IMR-90 (cell line): ENCODE measurements around the gene RMI2.

Experiments used
- CHD1 ChIP-seq: IDR thresholded peaks from 2 replicates; pipeline ENCODE4 v1.6.1; 2012; ENCODE audit warnings: low read depth, low read length, improper control_type of control experiment
- FOS ChIP-seq: fragments of 150-350 bp; IDR thresholded peaks from 2 replicates; pipeline ENCODE4 v1.6.1; 2016; ENCODE audit warnings: low read depth, low read length
- MAFK ChIP-seq: IDR thresholded peaks from 2 replicates; pipeline ENCODE4 v1.6.1; 2012; ENCODE audit warnings: low read depth, low read length, improper control_type of control experiment
- MXI1 ChIP-seq: IDR thresholded peaks from 2 replicates; pipeline ENCODE4 v1.6.1; 2012; ENCODE audit warnings: low read depth, mild to moderate bottlenecking, low read length, moderate library complexity, borderline replicate concordance
- POLR2A ChIP-seq: IDR thresholded peaks from 2 replicates; pipeline ENCODE4 v1.6.1; 2012; ENCODE audit warnings: mild to moderate bottlenecking, low read depth, low read length
- RCOR1 ChIP-seq: IDR thresholded peaks from 2 replicates; pipeline ENCODE4 v1.6.1; 2012; ENCODE audit warnings: mild to moderate bottlenecking, low read length, improper control_type of control experiment; ENCODE audit not compliant: insufficient replicate concordance
- TF ChIP-seq, protein P1 (sequence below): conservative IDR thresholded peaks from 2 replicates; pipeline ENCODE4 v1.5.1; 2012; ENCODE audit warnings: mild to moderate bottlenecking, low read depth, low read length, improper control_type of control experiment
- TF ChIP-seq, protein P2 (sequence below): fragments of 150-350 bp; IDR thresholded peaks from 2 replicates; pipeline ENCODE4 v1.6.1; 2017; ENCODE audit warnings: mild to moderate bottlenecking, antibody characterized with exemption, low read length, low read depth

DNA sequence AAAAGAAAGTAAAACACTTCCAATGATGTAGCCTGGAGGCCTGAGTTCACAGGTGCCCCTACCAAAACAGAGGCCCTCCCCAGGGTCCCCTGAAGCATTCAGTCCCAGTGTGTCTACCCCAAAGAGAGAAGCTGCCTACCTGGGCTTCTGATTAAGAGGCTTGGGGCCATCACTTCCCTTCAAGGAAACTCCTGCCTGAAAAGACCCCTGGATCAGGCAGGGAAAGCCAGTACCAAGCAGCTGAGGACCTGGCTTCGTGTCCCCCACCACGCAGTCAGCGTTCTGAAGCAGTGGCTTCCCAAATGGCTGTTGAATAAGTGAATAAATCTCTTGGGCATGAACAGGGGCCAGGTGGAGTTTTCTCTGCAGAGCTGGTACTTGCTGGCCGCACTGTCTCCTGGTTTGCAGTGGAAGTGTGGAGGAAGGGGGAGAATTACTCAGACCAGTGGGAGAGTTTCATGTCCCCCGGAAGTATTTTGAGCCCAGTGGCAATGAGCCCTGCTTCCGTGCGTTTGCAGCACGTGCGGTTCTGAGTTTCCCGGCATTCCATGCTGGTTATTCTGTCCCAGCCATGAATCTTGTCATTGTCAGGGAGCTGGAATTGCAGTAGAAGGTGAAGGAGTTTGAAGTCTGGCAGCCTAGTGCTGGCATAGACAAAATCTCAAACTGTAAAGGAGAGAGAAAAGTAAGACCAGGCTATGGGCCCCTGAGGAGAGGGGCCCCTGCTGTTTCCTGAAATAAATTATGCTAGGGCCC lies 27.0 kb downstream of the RMI2 start:
- TF ChIP-seq, protein P1, sequence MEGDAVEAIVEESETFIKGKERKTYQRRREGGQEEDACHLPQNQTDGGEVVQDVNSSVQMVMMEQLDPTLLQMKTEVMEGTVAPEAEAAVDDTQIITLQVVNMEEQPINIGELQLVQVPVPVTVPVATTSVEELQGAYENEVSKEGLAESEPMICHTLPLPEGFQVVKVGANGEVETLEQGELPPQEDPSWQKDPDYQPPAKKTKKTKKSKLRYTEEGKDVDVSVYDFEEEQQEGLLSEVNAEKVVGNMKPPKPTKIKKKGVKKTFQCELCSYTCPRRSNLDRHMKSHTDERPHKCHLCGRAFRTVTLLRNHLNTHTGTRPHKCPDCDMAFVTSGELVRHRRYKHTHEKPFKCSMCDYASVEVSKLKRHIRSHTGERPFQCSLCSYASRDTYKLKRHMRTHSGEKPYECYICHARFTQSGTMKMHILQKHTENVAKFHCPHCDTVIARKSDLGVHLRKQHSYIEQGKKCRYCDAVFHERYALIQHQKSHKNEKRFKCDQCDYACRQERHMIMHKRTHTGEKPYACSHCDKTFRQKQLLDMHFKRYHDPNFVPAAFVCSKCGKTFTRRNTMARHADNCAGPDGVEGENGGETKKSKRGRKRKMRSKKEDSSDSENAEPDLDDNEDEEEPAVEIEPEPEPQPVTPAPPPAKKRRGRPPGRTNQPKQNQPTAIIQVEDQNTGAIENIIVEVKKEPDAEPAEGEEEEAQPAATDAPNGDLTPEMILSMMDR: no peak
- no peak for TF ChIP-seq MXI1
- TF ChIP-seq POLR2A: no peak
- TF ChIP-seq MAFK: no peak
- TF ChIP-seq RCOR1: no peak
- no peak for TF ChIP-seq CHD1
- no peak for TF ChIP-seq FOS
- TF ChIP-seq, protein P2, sequence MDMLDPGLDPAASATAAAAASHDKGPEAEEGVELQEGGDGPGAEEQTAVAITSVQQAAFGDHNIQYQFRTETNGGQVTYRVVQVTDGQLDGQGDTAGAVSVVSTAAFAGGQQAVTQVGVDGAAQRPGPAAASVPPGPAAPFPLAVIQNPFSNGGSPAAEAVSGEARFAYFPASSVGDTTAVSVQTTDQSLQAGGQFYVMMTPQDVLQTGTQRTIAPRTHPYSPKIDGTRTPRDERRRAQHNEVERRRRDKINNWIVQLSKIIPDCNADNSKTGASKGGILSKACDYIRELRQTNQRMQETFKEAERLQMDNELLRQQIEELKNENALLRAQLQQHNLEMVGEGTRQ: no peak
